DMS153 treated with DMSO at 0.1 percent for 48 hours (cell line): ENCODE measurements around the gene TUBA1B.

Experiments
- DNase-seq: peaks from one replicate; lab custom pipeline; 2025; ENCODE audit not compliant: unreplicated experiment; lab: John Stamatoyannopoulos, UW

TUBA1B gene

DNA sequence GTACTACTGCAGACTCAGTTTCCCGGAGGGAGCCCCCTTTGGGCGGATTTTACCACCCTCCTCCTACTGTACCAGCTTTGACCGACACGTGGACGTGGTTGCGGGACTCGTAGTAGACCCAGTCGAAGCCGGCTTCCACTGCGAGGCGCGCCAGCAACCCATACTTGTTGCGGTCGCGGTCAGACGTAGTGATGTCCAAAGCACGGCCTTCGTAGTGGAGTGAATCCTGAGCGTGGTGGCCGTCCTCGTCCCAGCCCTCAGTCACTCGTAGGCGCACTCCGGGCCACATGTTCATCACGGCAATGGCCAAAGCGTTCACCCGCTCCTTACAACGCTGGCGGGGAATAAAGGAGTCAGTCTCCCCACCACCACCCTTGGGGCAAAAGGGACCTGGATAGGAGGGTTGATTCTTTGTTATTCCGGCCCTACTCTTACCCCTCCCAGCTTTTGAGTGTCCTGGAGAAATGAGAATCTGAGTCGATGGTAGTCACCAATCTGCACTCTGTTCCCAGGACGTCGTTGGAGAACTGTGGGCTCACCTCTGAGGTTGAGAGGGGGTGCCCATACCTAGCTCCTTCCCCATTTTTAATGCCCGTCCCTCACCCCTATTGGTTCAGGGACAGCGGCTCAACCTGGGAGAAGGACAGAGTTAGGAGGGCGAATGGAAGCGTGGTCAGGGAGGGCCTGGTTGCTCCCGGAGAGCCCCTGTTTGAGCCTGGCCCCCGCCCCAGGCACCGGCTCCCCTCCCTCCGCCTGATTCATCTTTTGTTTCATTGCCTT, 39.9 kb downstream of the TUBA1B start:
- no peak for DNase-seq

- DNase-seq, result no peak
Measured at GRCh38 chr12:49089821-49090773, 41.1 kb downstream of the TUBA1B start.

DNA sequence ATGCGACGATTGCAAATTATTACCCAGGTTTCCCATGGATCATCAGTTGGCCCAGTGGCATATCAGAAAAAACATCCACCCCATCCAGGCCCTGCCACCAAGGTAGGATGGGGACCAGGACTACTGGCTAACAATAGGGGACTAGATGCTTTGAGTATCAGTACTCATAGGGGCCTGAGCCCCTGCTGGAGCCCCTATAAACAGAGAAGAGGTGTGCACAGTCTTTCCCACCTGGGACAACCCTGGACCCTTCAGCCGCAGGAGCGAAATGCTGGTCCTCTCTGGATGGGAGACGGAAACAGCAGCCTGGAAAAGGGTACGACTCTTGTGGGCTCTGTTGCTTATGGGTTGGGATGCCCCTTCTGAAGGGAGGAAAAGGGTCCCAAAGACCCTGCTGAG, 42.3 kb downstream of the TUBA1B start:
- no peak for DNase-seq

- DNase-seq, result peak; percentile 90
Measured at GRCh38 chr12:49088150-49088931, 42.9 kb downstream of the TUBA1B start.

DNA sequence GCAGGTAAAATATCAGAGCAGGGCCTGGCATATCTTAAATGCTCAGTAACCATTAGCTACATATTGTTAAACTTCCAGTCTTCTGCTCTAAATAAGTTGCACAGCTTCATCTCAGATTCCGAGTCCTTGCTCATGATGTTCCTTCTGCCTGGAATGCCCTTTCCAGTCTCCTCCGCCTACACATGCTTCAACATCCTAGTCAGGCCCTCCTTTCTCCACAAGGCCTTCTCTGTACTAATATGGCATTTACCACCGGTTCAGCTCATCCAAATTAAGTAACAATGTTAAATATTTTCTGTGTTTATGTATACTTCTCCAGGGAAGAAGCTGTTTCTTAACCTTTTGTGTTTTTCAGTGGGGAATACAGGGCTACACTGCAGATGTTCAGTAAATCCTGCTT, 45.1 kb downstream of the TUBA1B start:
- DNase-seq, result no peak

DNA sequence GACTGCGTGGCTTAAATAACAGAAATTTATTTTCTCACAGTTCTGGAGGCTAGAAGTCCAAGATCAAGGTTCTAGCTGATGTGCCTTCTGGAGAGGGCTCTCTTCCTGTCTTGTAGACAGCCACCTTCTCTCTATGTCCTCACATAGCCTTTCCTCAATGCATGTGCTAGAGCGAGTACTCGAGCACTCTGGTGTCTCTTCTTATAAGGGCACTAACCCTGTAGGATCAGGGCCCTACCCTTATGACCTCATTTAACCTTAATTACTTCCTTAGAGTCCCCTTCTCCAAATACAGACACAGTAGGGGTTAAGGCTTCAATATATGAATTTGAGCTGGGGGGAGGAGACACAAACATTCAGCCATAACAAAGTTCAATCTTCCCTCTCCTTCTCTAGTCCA, 46.8 kb downstream of the TUBA1B start:
- no peak for DNase-seq

- DNase-seq, result no peak
Measured at GRCh38 chr12:49079793-49080192, 51.4 kb downstream of the TUBA1B start.
